Tibial nerve (tissue), 4 donors: ENCODE results near the gene RABEP2.

Experiments used
- EP300 ChIP-seq, 2 donors: sonication (generic); formaldehyde crosslinking; IDR thresholded peaks; one replicate each; pipeline ENCODE4 v1.6.1; 2017; ENCODE audit warnings: antibody characterized with exemption in 2 of 2, mild to moderate bottlenecking in 1 of 2
- POLR2A ChIP-seq, 2 donors: fragments of 450-650 bp; IDR thresholded peaks; one replicate each; pipeline ENCODE4 v1.6.1; 2017; ENCODE audit warnings: antibody characterized with exemption in 2 of 2, mild to moderate bottlenecking in 2 of 2, moderate library complexity in 2 of 2
- TF ChIP-seq, protein P1 (sequence below), 5 experiments: fragments of 200-600 bp in 3 of 5; fragments of 450-650 bp in 2 of 5; sonication (generic) in 3 of 5; IDR thresholded peaks; one replicate each; pipeline ENCODE4 v1.5.1; 2016 to 2019; ENCODE audit warnings: antibody characterized with exemption in 5 of 5, mild to moderate bottlenecking in 3 of 5, moderate library complexity in 2 of 5

DNA sequence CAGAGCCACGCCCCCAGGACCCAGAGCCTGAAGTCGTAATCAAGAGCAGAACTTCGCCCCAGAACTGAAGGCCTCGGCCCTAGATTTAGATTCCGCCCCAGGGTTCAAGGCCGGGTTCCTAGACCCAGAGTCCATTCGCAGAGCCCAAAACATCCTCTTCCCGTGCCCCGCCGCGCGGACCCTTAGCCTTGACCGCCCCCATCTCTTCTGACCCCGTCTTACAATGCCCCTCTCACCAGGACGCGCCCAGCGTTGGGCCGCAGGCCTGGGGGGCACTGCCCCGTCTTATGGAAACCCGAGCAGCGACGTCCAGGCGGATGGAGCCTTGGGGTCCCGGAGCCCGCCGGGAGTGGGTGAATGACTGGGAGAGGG, 11.7 kb upstream of the RABEP2 start:
- TF ChIP-seq, protein P1, sequence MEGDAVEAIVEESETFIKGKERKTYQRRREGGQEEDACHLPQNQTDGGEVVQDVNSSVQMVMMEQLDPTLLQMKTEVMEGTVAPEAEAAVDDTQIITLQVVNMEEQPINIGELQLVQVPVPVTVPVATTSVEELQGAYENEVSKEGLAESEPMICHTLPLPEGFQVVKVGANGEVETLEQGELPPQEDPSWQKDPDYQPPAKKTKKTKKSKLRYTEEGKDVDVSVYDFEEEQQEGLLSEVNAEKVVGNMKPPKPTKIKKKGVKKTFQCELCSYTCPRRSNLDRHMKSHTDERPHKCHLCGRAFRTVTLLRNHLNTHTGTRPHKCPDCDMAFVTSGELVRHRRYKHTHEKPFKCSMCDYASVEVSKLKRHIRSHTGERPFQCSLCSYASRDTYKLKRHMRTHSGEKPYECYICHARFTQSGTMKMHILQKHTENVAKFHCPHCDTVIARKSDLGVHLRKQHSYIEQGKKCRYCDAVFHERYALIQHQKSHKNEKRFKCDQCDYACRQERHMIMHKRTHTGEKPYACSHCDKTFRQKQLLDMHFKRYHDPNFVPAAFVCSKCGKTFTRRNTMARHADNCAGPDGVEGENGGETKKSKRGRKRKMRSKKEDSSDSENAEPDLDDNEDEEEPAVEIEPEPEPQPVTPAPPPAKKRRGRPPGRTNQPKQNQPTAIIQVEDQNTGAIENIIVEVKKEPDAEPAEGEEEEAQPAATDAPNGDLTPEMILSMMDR (IDR thresholded peaks at IDR 0.05), result no peak
- TF ChIP-seq EP300 (IDR thresholded peaks at IDR 0.05), result no peak
- no peak for TF ChIP-seq POLR2A (IDR thresholded peaks at IDR 0.05)
